PFSK-1 (cell line): ENCODE results near the gene MAP6.

Experiments
- FOXP2 ChIP-seq: optimal IDR thresholded peaks from 2 replicates; pipeline ENCODE3; 2011; ENCODE audit warnings: borderline replicate concordance, control low read depth, inconsistent platforms; ENCODE audit not compliant: insufficient read depth; ENCODE audit errors: extremely low read length, extremely low read depth
- POLR2AphosphoS5 ChIP-seq: IDR thresholded peaks from 2 replicates; pipeline ENCODE4 v1.6.1; 2012; ENCODE audit warnings: low read depth, mild to moderate bottlenecking, control low read depth, low read length, moderate library complexity
- REST ChIP-seq, 2 experiments: IDR thresholded peaks; 2 replicates each; pipeline versions ENCODE4 v1.6.1 to v1.8.0; 2011 to 2012; ENCODE audit warnings: low read depth in 2 of 2, low read length in 2 of 2, control low read depth in 1 of 2, inconsistent platforms in 1 of 2, mild to moderate bottlenecking in 1 of 2, moderate library complexity in 1 of 2; ENCODE audit not compliant: insufficient read depth in 1 of 2
- SIN3A ChIP-seq: IDR thresholded peaks from 2 replicates; pipeline ENCODE4 v1.6.1; 2012; ENCODE audit warnings: mild to moderate bottlenecking, low read length, moderate library complexity, borderline replicate concordance; ENCODE audit not compliant: insufficient read depth
- TAF1 ChIP-seq: IDR thresholded peaks from 2 replicates; pipeline ENCODE4 v1.6.1; 2012; ENCODE audit warnings: low read length, control low read depth, borderline replicate concordance; ENCODE audit not compliant: insufficient read depth

MAP6 gene

DNA sequence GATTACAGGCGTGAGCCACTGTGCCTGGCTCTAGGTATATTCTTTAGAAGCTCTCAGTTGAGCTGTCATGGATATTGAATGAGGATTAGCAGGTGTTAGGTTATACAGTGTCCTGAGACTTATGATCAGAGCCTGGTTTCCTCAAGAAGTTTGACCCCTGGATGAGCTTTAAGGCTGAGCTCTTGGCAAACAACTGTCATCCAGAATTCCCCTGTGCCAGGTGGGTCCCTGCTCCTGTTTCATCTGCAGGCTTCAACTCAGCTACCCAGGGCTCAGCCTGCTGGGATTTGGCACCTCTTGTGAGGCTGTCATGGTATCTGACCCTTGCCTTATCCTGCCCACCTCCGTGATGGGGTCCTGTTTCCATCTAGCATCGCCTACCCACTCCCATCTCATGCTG, 82.4 kb downstream of the MAP6 start:
- no peak for TF ChIP-seq REST (IDR thresholded peaks at IDR 0.05; ENCODE audit: insufficient read depth in 1 of 2, low read depth in 2 of 2, low read length in 2 of 2)
- no peak for TF ChIP-seq SIN3A
- TF ChIP-seq TAF1 = no peak
- TF ChIP-seq POLR2AphosphoS5 = no peak
- no peak for TF ChIP-seq FOXP2

- TF ChIP-seq POLR2AphosphoS5 (no peak), SIN3A (no peak), REST (IDR thresholded peaks at IDR 0.05; ENCODE audit: insufficient read depth in 1 of 2, low read depth in 2 of 2, low read length in 2 of 2) (no peak), TAF1 (no peak)
Observed at GRCh38 chr11:75585293-75585670, 83.6 kb downstream of the MAP6 start.

DNA sequence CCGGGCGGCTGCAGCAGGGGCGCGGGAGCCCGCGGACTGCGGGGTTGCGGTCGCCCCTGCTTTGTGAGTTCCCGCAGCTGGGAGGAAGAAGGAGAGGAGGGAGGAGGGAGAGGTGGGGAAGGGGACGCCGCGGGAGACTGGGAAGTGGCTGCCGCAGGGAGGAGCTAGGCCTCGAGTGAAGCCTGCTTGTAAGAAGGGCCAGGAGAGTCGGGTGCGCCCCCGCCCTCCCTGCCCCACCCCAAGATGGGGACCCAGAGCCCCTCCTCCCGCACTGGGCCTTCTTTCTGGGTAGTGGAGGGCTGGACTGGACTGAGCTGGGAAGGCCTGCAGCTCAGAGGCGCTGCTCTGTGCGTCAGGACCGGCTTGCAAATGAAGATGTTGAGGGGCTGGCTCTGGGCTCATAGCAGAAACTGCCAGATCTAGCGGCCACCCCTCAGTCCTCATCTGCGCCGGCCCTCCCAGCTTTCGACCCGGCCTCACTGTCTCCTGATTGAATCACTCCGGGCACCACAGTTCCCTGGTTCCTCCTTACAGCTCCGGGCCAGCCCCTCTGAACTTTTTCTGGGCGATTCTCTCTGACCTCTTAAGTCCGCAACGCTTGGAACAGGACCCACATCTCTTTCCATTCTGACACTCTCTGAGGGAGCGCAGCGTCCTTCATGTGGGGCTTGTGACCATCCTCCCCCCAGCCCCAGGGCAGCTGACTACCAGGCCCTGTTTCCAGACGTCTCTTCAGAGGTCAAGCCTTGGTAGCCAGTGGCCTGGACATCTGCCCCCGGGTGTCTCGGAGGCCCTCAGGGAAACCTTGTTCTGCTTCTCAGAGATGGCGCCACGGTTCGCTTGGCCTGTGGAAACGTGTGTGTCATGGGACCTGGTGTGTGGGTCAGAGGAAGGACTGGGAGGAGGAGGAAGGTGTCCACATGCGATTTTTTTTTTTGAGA, 84.8 kb downstream of the MAP6 start:
- TF ChIP-seq SIN3A = no peak
- no peak for TF ChIP-seq FOXP2
- TF ChIP-seq REST (IDR thresholded peaks at IDR 0.05; ENCODE audit: insufficient read depth in 1 of 2, low read depth in 2 of 2, low read length in 2 of 2) = no peak
- TF ChIP-seq TAF1 = no peak

DNA sequence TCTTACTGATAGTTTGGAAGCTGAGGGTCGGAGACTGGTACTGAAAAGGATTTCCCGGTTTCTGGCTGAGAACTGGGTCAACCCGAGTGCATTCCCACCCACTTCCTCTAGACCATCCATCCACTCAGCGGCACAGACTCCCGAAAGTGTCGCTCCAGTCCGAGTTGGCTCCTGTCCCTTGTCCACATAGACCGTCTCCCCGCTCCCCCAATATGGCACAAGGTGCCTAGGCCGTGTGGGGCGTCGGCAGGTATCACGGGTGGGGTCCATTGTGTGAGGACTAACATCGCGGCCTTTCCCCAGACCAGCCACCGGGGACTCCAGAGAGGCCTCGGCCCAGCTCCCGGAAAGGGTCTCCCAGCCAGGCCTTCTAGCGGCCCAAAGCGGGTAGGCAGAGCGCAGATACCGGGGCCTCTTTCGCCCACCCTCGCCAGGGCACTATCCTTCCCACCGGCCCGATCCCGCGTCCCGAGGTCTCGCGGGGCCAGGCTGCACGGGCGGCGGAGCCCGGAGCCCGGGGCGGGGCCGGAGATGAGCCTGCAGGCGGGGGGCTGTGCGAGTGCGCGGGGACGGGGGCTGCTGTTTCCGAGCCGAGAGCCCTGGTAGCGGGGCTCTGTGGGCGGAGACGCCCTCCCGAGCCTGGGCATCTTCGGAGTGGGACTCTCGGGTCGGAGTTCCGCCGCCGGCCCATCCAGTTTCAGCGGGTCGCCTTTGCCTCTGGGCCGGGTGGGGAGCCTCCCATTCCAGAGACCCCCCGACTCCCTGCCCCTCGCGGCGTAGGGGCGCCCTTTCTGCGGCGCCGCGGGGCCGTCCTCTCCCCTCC, 85.7 kb downstream of the MAP6 start:
- TF ChIP-seq FOXP2 (no peak), REST (IDR thresholded peaks at IDR 0.05; ENCODE audit: insufficient read depth in 1 of 2, low read depth in 2 of 2, low read length in 2 of 2) (0 out of 4 replicates have a peak, but pooled peaks of 1 of the 2 experiments have one; percentile 6), POLR2AphosphoS5 (peak; percentile 66)
